GM23338 (cell line): Measurements from ENCODE around the gene LIFR. TPM values are rescaled to one million over a fixed set of nuclear protein-coding genes. Genes with fewer than 3 reads are reported as not detected.

Experiments used
- ATAC-seq: fragments of 200-7000 bp; cut with Tn5 transposase; 3 replicates; pipeline ENCODE4 v1.9.1; 2020
- DNase-seq: peaks from one replicate; pipeline ENCODE4 v3.0.0-alpha.2; 2015; ENCODE audit warnings: low spot score
- H2AFZ ChIP-seq: fragments of 200-600 bp; sonication (generic); 2 replicates; pipeline ENCODE4 v1.8.0; 2016; ENCODE audit warnings: antibody characterized with exemption, mild to moderate bottlenecking, moderate library complexity
- H3F3A ChIP-seq: fragments of 200-600 bp; sonication (generic); replicated peaks from 2 replicates; pipeline ENCODE4 v1.8.0; 2017; ENCODE audit warnings: antibody characterized with exemption, mixed run types, low read depth
- H3K27ac ChIP-seq: fragments of 200-600 bp; sonication (generic); 2 replicates; pipeline ENCODE4 v1.6.1; 2016; ENCODE audit warnings: low read depth
- H3K27me3 ChIP-seq: fragments of 200-600 bp; sonication (generic); 2 replicates; pipeline ENCODE4 v1.8.0; 2016; ENCODE audit warnings: mild to moderate bottlenecking, mixed run types, moderate library complexity; ENCODE audit not compliant: insufficient read depth
- H3K36me3 ChIP-seq: fragments of 200-600 bp; sonication (generic); 2 replicates; pipeline ENCODE4 v1.8.0; 2016; ENCODE audit warnings: mild to moderate bottlenecking; ENCODE audit not compliant: insufficient read depth
- H3K4me1 ChIP-seq: fragments of 200-600 bp; sonication (generic); 2 replicates; pipeline ENCODE4 v1.8.0; 2016; ENCODE audit warnings: mild to moderate bottlenecking, moderate library complexity; ENCODE audit not compliant: insufficient read depth
- H3K4me2 ChIP-seq: fragments of 200-600 bp; sonication (generic); 2 replicates; pipeline ENCODE4 v1.7.1; 2017; ENCODE audit warnings: mixed run types
- H3K4me3 ChIP-seq: fragments of 200-600 bp; sonication (generic); 2 replicates; pipeline ENCODE4 v1.6.1; 2016; ENCODE audit warnings: mixed run types
- H3K79me2 ChIP-seq: fragments of 200-600 bp; sonication (generic); replicated peaks from 2 replicates; pipeline ENCODE4 v1.8.0; 2017; ENCODE audit warnings: mild to moderate bottlenecking; ENCODE audit not compliant: insufficient read depth
- H3K9me2 ChIP-seq: fragments of 200-600 bp; sonication (generic); 2 replicates; pipeline ENCODE4 v1.8.0; 2017; ENCODE audit not compliant: insufficient read depth
- H4K20me1 ChIP-seq: fragments of 200-600 bp; sonication (generic); replicated peaks from 2 replicates; pipeline ENCODE4 v1.8.0; 2017; ENCODE audit warnings: mild to moderate bottlenecking; ENCODE audit not compliant: insufficient read depth
- H3K27ac Mint-ChIP-seq: 2 replicates; pipeline ENCODE4 v1.8.0; 2020; ENCODE audit warnings: inconsistent platforms, mild to moderate bottlenecking, moderate library complexity, mixed read lengths
- H3K27me3 Mint-ChIP-seq: 3 replicates; pipeline ENCODE4 v1.8.0; 2022; ENCODE audit warnings: low read depth, mild to moderate bottlenecking, moderate library complexity, mixed read lengths, inconsistent platforms; ENCODE audit not compliant: insufficient read depth, poor library complexity
- H3K36me3 Mint-ChIP-seq: 3 replicates; pipeline ENCODE4 v1.8.0; 2021; ENCODE audit warnings: low read depth, mild to moderate bottlenecking, inconsistent platforms, moderate library complexity, mixed read lengths
- H3K4me1 Mint-ChIP-seq: 3 replicates; pipeline ENCODE4 v1.8.0; 2020; ENCODE audit warnings: mild to moderate bottlenecking, inconsistent platforms, mixed read lengths
- H3K4me3 Mint-ChIP-seq: 3 replicates; pipeline ENCODE4 v1.8.0; 2021; ENCODE audit warnings: moderate library complexity, mild to moderate bottlenecking, inconsistent platforms, mixed read lengths
- H3K9me3 Mint-ChIP-seq: 3 replicates; pipeline ENCODE4 v1.8.0; 2020; ENCODE audit warnings: moderate library complexity, mild to moderate bottlenecking, inconsistent platforms, mixed read lengths
- CREB1 ChIP-seq: fragments of 250-450 bp; sonication (Bioruptor Pico); IDR thresholded peaks from 2 replicates; pipeline ENCODE4 v1.5.0; 2020; ENCODE audit warnings: low read depth, mild to moderate bottlenecking, moderate library complexity
- EZH2 ChIP-seq: fragments of 200-600 bp; sonication (generic); IDR thresholded peaks from one replicate; pipeline ENCODE4 v1.8.0; 2017; ENCODE audit warnings: antibody characterized with exemption, mild to moderate bottlenecking, low read depth; ENCODE audit not compliant: unreplicated experiment
- EZH2phosphoT487 ChIP-seq: fragments of 200-600 bp; sonication (generic); IDR thresholded peaks from one replicate; pipeline ENCODE4 v1.8.1; 2018; ENCODE audit warnings: antibody characterized with exemption; ENCODE audit not compliant: unreplicated experiment
- JUNB ChIP-seq: IDR thresholded peaks from one replicate; pipeline ENCODE4 v1.6.1; 2016; ENCODE audit warnings: antibody characterized with exemption; ENCODE audit not compliant: unreplicated experiment
- NANOG ChIP-seq: IDR thresholded peaks from 2 replicates; pipeline ENCODE4 v1.6.1; 2016; ENCODE audit warnings: antibody characterized with exemption, borderline replicate concordance
- POLR2AphosphoS5 ChIP-seq: IDR thresholded peaks from 2 replicates; pipeline ENCODE4 v1.6.1; 2016; ENCODE audit warnings: antibody characterized with exemption, low read depth
- STAT1 ChIP-seq: IDR thresholded peaks from one replicate; pipeline ENCODE4 v1.6.1; 2016; ENCODE audit warnings: antibody characterized with exemption; ENCODE audit not compliant: unreplicated experiment
- ZNF114 ChIP-seq: fragments of 250-450 bp; sonication (Bioruptor Pico); IDR thresholded peaks from 2 replicates; pipeline ENCODE4 v1.5.0; 2020; ENCODE audit warnings: mild to moderate bottlenecking, moderate library complexity
- ZNF331 ChIP-seq: fragments of 250-450 bp; sonication (Bioruptor Pico); IDR thresholded peaks from 2 replicates; pipeline ENCODE4 v1.5.0; 2020; ENCODE audit warnings: low read depth, mild to moderate bottlenecking, moderate library complexity
- polyA plus RNA-seq: library from polyadenylated mRNA; unstranded; fragments of >200 nt; fragmentation: Nextera tagmentation; extraction: Ambion mirVana; gene quantifications from 2 replicates; pipeline ENCODE4 v1.2.1, GENCODE V29; 2016
- total RNA-seq: library from RNA; depleted of rRNA; stranded (reverse); fragments of >200 nt; shearing (Covaris generic); gene quantifications from 2 replicates; pipeline ENCODE4 v1.2.3, GENCODE V29; 2014
- TF ChIP-seq, protein P1 (sequence below), 2 experiments: fragments of 200-600 bp in 1 of 2; sonication (generic) in 1 of 2; conservative IDR thresholded peaks; 2 replicates each; pipeline versions ENCODE4 v1.5.1 to v1.6.1; 2016 to 2017; ENCODE audit warnings: antibody characterized with exemption in 2 of 2, low read depth in 2 of 2, mild to moderate bottlenecking in 2 of 2, moderate library complexity in 1 of 2
- TF ChIP-seq, protein P2 (sequence below): fragments of 250-450 bp; sonication (Bioruptor Pico); IDR thresholded peaks from 2 replicates; pipeline ENCODE4 v1.5.0; 2020; ENCODE audit warnings: mild to moderate bottlenecking, moderate library complexity
- TF ChIP-seq, protein P3 (sequence below): IDR thresholded peaks from 2 replicates; pipeline ENCODE4 v1.6.1; 2016; ENCODE audit warnings: antibody characterized with exemption
- TF ChIP-seq, protein P4 (sequence below): IDR thresholded peaks from one replicate; pipeline ENCODE4 v1.6.1; 2018; ENCODE audit warnings: antibody characterized with exemption; ENCODE audit not compliant: unreplicated experiment

Gene LIFR
- total and polyA plus RNA-seq, 2 experiments from 2014 or later = 11.0 to 25.2 TPM

DNA sequence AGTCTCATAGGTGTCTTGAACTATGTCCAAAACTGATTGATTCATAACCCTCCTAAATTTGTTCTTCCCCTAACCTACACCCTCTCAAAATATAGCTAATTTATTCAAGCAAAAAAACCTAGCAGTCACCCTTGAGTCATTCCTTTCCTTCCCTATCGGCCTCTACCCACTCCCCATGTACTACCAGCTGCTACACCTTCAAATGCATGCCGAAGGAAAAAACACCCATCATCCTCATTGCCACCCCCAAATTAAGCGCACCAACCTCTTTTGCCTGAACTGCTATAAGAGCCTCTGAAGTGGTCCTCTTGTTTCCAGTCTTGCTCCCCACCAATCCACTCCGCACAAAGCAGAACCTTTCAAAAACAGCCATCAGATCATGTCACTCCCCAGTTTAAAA lies 12.6 kb downstream of the LIFR start:
- no peak for ATAC-seq
- Histone ChIP-seq H3F3A (no peaks in the 10 kb centered on the region), H3K4me3 (no peak overlapping the region), H4K20me1 (peaks cover 3% of the 10 kb centered on the region; the same call in 1 of the 2 replicates), H3K27ac (no peak overlapping the region), H3K9me2 (no peaks in the 10 kb centered on the region), H3K79me2 (peaks cover 99% of the 10 kb centered on the region), H3K4me1 (0 out of 2 replicates have a peak, but pooled peaks cover 3% of the 10 kb centered on the region), H3K4me2 (no peak overlapping the region), H2AFZ (no peak overlapping the region), H3K36me3 (no peaks in the 10 kb centered on the region), H3K27me3 (no peaks in the 10 kb centered on the region)
- no peaks in the 10 kb centered on the region for H3K9me3 Mint-ChIP-seq
- H3K4me1 Mint-ChIP-seq = peaks cover 7% of the 10 kb centered on the region
- TF ChIP-seq POLR2AphosphoS5 (no peak), CREB1 (CRISPR knock-in tag) (no peak), ZNF331 (CRISPR knock-in tag) (no peak), JUNB (no peak), STAT1 (no peak), EZH2phosphoT487 (no peak), EZH2 (no peak), NANOG (no peak), ZNF114 (CRISPR knock-in tag) (no peak)
- TF ChIP-seq, protein P1, sequence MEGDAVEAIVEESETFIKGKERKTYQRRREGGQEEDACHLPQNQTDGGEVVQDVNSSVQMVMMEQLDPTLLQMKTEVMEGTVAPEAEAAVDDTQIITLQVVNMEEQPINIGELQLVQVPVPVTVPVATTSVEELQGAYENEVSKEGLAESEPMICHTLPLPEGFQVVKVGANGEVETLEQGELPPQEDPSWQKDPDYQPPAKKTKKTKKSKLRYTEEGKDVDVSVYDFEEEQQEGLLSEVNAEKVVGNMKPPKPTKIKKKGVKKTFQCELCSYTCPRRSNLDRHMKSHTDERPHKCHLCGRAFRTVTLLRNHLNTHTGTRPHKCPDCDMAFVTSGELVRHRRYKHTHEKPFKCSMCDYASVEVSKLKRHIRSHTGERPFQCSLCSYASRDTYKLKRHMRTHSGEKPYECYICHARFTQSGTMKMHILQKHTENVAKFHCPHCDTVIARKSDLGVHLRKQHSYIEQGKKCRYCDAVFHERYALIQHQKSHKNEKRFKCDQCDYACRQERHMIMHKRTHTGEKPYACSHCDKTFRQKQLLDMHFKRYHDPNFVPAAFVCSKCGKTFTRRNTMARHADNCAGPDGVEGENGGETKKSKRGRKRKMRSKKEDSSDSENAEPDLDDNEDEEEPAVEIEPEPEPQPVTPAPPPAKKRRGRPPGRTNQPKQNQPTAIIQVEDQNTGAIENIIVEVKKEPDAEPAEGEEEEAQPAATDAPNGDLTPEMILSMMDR (conservative IDR thresholded peaks at IDR 0.05; ENCODE audit: low read depth in 2 of 2) = no peak
- TF ChIP-seq, protein P2, sequence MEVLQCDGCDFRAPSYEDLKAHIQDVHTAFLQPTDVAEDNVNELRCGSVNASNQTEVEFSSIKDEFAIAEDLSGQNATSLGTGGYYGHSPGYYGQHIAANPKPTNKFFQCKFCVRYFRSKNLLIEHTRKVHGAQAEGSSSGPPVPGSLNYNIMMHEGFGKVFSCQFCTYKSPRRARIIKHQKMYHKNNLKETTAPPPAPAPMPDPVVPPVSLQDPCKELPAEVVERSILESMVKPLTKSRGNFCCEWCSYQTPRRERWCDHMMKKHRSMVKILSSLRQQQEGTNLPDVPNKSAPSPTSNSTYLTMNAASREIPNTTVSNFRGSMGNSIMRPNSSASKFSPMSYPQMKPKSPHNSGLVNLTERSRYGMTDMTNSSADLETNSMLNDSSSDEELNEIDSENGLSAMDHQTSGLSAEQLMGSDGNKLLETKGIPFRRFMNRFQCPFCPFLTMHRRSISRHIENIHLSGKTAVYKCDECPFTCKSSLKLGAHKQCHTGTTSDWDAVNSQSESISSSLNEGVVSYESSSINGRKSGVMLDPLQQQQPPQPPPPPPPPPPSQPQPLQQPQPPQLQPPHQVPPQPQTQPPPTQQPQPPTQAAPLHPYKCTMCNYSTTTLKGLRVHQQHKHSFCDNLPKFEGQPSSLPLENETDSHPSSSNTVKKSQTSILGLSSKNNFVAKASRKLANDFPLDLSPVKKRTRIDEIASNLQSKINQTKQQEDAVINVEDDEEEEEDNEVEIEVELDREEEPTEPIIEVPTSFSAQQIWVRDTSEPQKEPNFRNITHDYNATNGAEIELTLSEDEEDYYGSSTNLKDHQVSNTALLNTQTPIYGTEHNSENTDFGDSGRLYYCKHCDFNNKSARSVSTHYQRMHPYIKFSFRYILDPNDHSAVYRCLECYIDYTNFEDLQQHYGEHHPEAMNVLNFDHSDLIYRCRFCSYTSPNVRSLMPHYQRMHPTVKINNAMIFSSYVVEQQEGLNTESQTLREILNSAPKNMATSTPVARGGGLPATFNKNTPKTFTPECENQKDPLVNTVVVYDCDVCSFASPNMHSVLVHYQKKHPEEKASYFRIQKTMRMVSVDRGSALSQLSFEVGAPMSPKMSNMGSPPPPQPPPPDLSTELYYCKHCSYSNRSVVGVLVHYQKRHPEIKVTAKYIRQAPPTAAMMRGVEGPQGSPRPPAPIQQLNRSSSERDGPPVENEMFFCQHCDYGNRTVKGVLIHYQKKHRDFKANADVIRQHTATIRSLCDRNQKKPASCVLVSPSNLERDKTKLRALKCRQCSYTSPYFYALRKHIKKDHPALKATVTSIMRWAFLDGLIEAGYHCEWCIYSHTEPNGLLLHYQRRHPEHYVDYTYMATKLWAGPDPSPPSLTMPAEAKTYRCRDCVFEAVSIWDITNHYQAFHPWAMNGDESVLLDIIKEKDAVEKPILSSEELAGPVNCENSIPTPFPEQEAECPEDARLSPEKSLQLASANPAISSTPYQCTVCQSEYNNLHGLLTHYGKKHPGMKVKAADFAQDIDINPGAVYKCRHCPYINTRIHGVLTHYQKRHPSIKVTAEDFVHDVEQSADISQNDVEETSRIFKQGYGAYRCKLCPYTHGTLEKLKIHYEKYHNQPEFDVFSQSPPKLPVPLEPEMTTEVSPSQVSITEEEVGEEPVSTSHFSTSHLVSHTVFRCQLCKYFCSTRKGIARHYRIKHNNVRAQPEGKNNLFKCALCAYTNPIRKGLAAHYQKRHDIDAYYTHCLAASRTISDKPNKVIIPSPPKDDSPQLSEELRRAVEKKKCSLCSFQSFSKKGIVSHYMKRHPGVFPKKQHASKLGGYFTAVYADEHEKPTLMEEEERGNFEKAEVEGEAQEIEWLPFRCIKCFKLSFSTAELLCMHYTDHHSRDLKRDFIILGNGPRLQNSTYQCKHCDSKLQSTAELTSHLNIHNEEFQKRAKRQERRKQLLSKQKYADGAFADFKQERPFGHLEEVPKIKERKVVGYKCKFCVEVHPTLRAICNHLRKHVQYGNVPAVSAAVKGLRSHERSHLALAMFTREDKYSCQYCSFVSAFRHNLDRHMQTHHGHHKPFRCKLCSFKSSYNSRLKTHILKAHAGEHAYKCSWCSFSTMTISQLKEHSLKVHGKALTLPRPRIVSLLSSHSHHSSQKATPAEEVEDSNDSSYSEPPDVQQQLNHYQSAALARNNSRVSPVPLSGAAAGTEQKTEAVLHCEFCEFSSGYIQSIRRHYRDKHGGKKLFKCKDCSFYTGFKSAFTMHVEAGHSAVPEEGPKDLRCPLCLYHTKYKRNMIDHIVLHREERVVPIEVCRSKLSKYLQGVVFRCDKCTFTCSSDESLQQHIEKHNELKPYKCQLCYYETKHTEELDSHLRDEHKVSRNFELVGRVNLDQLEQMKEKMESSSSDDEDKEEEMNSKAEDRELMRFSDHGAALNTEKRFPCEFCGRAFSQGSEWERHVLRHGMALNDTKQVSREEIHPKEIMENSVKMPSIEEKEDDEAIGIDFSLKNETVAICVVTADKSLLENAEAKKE (CRISPR knock-in tag) = no peak
- TF ChIP-seq, protein P3, sequence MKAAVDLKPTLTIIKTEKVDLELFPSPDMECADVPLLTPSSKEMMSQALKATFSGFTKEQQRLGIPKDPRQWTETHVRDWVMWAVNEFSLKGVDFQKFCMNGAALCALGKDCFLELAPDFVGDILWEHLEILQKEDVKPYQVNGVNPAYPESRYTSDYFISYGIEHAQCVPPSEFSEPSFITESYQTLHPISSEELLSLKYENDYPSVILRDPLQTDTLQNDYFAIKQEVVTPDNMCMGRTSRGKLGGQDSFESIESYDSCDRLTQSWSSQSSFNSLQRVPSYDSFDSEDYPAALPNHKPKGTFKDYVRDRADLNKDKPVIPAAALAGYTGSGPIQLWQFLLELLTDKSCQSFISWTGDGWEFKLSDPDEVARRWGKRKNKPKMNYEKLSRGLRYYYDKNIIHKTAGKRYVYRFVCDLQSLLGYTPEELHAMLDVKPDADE = no peak
- TF ChIP-seq, protein P4, sequence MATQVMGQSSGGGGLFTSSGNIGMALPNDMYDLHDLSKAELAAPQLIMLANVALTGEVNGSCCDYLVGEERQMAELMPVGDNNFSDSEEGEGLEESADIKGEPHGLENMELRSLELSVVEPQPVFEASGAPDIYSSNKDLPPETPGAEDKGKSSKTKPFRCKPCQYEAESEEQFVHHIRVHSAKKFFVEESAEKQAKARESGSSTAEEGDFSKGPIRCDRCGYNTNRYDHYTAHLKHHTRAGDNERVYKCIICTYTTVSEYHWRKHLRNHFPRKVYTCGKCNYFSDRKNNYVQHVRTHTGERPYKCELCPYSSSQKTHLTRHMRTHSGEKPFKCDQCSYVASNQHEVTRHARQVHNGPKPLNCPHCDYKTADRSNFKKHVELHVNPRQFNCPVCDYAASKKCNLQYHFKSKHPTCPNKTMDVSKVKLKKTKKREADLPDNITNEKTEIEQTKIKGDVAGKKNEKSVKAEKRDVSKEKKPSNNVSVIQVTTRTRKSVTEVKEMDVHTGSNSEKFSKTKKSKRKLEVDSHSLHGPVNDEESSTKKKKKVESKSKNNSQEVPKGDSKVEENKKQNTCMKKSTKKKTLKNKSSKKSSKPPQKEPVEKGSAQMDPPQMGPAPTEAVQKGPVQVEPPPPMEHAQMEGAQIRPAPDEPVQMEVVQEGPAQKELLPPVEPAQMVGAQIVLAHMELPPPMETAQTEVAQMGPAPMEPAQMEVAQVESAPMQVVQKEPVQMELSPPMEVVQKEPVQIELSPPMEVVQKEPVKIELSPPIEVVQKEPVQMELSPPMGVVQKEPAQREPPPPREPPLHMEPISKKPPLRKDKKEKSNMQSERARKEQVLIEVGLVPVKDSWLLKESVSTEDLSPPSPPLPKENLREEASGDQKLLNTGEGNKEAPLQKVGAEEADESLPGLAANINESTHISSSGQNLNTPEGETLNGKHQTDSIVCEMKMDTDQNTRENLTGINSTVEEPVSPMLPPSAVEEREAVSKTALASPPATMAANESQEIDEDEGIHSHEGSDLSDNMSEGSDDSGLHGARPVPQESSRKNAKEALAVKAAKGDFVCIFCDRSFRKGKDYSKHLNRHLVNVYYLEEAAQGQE = no peak
- DNase-seq = no peak
- H3K4me3 Mint-ChIP-seq = no peak overlapping the region
- no peak overlapping the region for H3K27ac Mint-ChIP-seq
- no peaks in the 10 kb centered on the region for H3K36me3 Mint-ChIP-seq
- H3K27me3 Mint-ChIP-seq = no peaks in the 10 kb centered on the region
